GM18526 (cell line): Measurements from ENCODE around the gene KCNH6.

Experiments used
- POLR2A ChIP-seq: IDR thresholded peaks from 3 replicates; pipeline ENCODE4 v1.6.1; 2011; ENCODE audit not compliant: insufficient read length; ENCODE audit errors: extremely low read depth

KCNH6 gene

GRCh38 chr17:63496177-63496576 lies 27.0 kb upstream of the KCNH6 start:
- TF ChIP-seq POLR2A, result no peak

DNA sequence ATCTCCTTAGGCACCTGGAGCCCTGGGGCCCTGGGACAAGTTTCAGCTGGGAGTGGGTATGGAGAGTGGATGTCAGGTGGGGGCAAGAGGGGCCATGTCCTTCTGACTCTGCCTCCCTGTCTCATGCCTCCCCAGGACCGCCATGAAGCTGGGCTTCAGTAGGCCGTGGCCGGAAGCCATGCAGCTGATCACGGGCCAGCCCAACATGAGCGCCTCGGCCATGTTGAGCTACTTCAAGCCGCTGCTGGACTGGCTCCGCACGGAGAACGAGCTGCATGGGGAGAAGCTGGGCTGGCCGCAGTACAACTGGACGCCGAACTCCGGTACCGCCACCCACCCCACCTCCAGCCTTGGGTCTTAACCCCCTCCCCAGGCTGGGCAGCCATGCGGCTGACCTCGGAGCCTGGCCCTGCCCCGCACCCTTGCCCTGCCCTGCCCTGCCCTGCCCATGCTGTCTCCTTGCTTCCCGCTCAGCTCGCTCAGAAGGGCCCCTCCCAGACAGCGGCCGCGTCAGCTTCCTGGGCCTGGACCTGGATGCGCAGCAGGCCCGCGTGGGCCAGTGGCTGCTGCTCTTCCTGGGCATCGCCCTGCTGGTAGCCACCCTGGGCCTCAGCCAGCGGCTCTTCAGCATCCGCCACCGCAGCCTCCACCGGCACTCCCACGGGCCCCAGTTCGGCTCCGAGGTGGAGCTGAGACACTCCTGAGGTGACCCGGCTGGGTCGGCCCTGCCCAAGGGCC lies 26.3 kb upstream of the KCNH6 start:
- TF ChIP-seq POLR2A, result no peak

DNA sequence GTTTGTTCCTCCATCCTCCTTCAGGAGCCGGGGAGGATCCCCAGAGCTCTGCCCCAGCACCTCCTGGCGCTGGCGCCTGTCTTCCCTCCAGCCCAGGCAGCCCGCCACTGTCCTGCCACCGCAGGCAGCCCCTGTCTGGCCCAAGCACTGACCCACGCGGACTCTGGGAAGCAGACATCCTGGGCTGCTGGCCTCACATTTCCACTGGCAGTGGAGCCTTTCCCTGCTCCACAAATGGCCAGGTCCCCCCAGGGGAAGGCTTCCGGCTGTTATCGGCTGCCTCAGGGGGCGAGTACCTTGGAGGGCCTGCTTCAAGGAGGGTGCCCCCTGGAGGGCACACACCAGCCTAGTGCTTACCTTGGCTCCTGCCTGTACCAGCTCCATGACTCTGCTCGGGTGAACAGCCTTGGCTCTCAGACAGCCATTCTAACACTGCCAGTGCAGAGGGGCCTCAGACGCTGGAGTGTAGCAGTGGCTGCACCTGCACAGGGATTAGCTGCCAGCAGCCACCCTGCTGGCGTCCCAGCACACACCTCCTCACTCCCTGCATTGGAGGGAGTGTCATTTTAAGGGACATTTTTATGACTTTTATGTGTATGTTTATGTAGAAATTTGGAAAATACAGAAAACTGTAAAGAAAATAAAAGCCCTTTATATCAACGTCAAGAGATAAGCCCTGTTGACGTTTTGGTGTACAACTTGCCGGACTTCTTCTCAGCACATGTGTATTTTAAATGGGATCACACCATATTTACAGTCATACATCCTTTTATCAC lies 25.3 kb upstream of the KCNH6 start:
- TF ChIP-seq POLR2A, result no peak

DNA sequence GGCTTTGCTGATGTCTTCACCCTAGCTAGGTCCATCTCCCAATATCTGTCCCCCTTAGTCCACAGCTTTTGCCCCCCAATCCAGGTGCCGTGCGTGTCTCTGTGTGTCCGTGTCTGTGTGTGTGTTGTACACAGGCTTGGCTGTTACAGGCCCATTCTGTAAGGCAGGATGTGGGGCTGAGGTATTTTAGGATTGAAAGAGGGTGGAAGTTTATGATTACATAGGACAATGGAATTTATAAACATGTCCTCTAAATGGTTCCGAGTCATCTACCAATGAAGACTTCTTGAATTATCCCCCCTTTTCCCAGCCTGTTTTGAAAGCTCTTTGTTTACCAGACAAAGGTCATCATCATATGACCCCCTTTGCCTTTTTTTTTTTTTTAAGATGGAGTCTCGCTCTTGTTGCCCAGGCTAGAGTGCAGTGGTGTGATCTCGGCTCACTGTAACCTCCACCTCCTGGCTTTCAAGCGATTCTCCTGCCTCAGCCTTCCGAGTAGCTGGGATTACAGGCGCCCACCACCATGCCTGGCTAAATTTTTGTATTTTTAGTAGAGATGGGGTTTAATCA lies 24.4 kb upstream of the KCNH6 start:
- no peak for TF ChIP-seq POLR2A

DNA sequence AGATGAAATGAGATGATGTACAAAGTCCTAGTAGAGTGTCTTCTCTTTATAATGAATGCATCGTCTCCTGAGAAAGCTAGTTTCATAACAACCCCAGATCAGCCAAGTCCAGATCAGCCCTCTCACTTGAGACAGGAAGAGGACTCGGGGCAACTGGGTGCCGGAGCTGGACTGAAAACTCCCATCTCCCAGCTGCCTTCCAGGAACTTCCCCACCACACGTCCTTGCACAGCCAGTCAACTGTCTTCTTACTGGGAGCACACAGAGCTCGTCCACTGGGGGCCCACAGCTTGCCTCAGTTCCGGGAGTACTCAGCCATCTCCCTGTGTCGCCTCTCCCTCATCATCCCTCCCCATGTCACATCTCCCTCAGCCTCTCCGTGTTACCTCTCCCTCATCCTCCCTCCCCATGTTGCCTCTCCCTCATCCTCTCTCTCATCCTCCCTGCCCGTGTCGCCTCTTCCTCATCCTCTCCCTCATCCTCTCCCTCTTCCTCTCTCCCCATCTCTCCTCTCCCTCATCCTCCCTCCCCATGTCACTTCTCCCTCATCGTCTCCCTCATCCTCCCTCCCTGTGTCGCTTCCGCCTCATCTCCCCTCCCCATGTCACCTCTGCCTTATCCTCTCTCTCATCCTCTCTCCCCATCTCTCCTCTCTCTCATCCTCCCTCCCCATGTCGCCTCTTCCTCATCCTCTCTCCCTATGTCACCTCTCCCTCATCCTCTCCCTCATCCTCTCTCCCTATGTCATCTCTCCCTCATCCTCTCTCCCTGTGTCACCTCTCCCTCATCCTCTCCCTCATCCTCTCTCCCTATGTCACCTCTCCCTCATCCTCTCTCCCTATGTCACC lies 22.4 kb upstream of the KCNH6 start:
- TF ChIP-seq POLR2A, result no peak

GRCh38 chr17:63503341-63503705 lies 19.8 kb upstream of the KCNH6 start:
- TF ChIP-seq POLR2A, result no peak

- TF ChIP-seq POLR2A, result no peak
Observed at GRCh38 chr17:63504261-63504660, 18.9 kb upstream of the KCNH6 start.

DNA sequence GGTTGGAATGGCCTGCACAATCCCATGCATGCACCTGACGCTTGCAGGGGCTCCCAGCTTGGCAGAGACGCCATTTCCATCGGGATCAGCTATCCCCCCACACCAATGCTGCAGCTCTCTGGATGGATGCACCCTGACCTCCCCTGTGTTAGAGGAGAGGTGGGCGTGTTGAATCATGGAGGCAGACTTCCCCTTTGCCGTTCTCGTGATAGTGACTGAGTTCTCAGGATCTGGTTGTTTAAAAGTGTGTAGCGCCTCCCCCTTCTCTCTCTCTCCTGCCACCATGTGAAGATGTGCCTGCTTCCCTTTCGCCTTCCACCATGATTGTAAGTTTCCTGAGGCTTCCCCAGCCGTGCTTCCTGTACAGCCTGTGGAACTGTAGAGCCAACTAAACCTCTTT lies 17.8 kb upstream of the KCNH6 start:
- no peak for TF ChIP-seq POLR2A

DNA sequence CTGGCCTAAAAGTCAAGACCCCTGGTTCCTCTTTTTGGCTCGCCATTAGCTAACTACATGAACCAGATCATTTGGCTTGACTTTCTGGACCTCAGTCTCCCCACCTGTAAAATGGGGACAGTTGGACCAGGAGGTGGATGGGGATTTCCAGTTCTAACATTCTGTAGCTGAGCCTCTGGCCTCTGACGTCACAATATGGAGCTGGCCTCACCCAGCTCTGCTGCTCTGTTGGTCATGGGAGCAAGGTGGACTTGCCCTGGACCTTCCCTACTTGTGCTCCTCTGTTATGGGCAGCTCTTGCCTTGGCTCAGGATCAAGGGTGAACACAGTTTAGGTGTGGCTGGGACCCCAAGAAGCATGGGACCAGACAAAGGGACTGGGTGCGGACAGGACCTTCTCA lies 16.5 kb upstream of the KCNH6 start:
- TF ChIP-seq POLR2A, result no peak

DNA sequence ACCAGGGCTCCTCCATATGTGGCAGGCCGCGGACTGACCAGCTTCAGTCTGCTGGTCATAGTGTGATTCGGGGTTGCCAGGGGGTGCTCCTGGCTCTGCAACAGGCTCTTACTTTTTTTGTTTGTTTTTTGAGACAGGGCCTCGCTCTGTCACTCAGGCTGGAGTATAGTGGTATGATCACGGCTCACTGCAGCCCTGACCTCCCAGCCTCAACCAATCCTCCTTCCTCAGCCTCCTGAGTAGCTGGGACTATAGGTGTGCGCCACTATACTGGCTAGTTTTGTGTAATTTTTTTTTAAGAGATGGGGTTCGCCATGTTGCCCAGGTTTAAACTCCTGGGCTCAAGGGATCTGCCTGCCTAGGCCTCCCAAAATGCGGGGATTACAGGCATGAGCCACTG lies 11.8 kb upstream of the KCNH6 start:
- TF ChIP-seq POLR2A, result no peak

- TF ChIP-seq POLR2A, result no peak
Observed at GRCh38 chr17:63512388-63512787, 10.8 kb upstream of the KCNH6 start.

DNA sequence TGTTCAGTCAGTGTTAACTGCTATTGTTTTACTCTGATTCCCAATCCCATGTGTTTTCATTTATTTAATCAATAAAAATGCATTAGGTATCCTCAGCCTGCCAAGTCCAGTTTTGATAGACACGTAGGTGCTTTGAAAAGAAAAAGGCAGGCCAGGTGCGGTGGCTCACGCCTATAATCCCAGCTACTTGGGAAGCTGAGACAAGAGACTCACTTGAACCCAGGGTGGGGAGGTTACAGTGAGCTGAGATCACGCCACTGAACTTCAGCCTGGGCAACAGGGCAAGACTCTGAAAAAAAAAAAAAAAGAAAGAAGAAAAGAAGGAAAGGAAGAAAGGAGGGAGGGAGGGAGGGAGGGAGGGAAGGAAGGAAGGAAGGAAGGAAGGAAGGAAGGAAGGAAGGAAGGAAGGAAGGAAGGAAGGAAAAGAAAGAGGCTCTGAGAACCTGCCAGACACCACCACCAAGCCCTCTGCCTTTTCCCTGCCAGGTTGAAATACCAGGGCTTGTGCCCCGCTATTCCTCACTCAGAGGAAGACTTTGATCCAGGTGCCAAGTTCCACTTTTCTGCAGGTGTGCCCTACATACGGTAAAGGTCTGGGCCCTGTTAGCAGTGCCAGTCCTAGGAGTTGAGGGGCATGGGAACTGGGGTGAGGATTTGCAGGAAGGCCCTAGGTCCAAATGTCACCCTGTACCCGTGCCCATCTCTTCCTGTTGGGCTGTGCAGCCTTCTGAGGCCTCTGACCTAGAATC lies 10.1 kb upstream of the KCNH6 start:
- no peak for TF ChIP-seq POLR2A

DNA sequence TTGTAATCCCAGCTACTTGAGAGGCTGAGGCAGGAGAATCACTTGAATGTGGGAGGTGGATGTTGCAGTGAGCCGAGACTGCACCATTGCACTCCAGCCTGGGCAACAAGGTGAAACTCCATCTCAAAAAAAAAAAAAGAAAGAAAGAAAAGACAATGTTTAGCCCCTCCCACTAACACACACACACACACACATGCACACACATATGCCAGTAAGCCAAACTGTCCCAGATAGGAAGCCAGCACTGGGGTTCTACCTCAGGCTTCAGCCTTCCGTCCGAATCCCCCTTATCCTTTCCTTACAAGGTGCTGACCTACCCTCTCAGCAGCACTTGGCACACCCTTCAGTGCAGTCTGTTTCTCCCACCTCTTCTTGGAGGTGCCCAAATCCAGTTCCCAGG lies 8.7 kb upstream of the KCNH6 start:
- TF ChIP-seq POLR2A, result no peak

DNA sequence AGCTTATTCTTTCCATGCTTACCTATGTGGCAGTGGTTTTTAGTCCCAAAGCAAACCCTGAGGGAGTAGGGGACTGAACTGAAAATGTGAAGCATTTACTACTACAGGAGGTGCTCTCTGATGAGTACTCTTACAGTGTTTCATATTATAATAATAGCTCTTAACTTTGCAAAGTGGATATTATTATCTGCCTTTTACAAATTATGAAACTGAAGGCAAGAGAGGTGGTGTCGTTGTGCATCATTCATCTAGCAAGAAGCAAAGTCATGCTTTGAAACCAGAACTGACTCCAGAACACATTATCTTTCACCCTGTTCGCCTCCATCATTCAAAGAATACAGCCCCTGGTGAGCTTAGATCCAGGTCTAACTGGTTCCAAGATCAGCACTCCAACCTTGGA lies 8.2 kb upstream of the KCNH6 start:
- no peak for TF ChIP-seq POLR2A

DNA sequence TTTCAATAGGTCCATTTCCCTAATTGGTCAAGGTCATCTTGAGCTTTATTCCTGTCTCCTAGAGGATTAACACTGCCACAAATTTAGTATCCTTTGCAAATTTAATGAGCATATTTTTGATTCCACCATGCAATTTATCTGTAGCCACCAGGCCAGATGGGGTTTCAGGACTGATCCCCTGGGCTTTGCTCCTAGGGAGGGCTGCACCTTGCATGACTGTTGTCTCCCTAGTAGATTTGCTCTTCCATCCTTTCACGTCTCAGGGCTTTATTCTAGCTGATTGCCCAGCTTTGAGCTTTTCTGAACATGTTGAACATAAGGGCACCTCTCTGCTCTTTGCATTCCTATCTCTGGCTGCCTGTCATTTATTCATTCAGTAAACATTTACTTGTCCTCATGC lies 7.7 kb upstream of the KCNH6 start:
- TF ChIP-seq POLR2A, result no peak
